ENCODE measurements around the gene CA5A.
"Not testable (repeated sequence)": the region's sequence is repeated elsewhere in the genome, so short reads cannot be mapped to it uniquely, and the experiment has no call there.

Gene CA5A

GRCh38 chr16:87948119-87948545 is 11.8 kb upstream of the CA5A start:
- Histone ChIP-seq H3K27me3 (ENCODE audit: control insufficient read depth, insufficient read depth, low read length, poor library complexity, severe bottlenecking) (no peaks in the 10 kb centered on the region), H3K4me1 (ENCODE audit: control insufficient read depth, insufficient read depth, low read length) (peaks cover 4% of the 10 kb centered on the region)
- WGBS, 2 experiments: 92% methylated on average over 12 of the region's 12 CpGs

GRCh38 chr16:87947356-87948118 is 11.2 kb upstream of the CA5A start:
- Histone ChIP-seq H3K36me3 (ENCODE audit: control insufficient read depth, insufficient read depth, low read length) (no peaks in the 10 kb centered on the region), H3K4me3 (ENCODE audit: insufficient read depth, low read depth, low read length) (no peak overlapping the region), H3K27me3 (ENCODE audit: control insufficient read depth, insufficient read depth, low read length, poor library complexity, severe bottlenecking) (no peaks in the 10 kb centered on the region), H3K9me3 (ENCODE audit: control insufficient read depth, low read length) (no peaks in the 10 kb centered on the region), H3K4me1 (ENCODE audit: control insufficient read depth, insufficient read depth, low read length) (peaks cover 2% of the 10 kb centered on the region), H3K27ac (ENCODE audit: insufficient read depth, low read depth, low read length, poor library complexity, severe bottlenecking) (no peak overlapping the region)
- WGBS, 2 experiments: 93 to 94% methylated on average over 22 of the region's 22 CpGs

More at GRCh38 chr16:87948119-87948545, 11.8 kb upstream of the CA5A start:
- Histone ChIP-seq H3K4me3 (ENCODE audit: insufficient read depth, low read depth, low read length) (no peak overlapping the region), H3K27ac (ENCODE audit: insufficient read depth, low read depth, low read length, poor library complexity, severe bottlenecking) (no peak overlapping the region), H3K9me3 (ENCODE audit: control insufficient read depth, low read length) (no peaks in the 10 kb centered on the region), H3K36me3 (ENCODE audit: control insufficient read depth, insufficient read depth, low read length) (no peaks in the 10 kb centered on the region)

- Histone ChIP-seq H3K4me3 (ENCODE audit: insufficient read depth, low read depth, low read length) (no peak overlapping the region), H3K4me1 (ENCODE audit: control insufficient read depth, insufficient read depth, low read length) (no peaks in the 10 kb centered on the region), H3K9me3 (ENCODE audit: control insufficient read depth, low read length) (no peaks in the 10 kb centered on the region), H3K27ac (ENCODE audit: insufficient read depth, low read depth, low read length, poor library complexity, severe bottlenecking) (no peak overlapping the region), H3K36me3 (ENCODE audit: control insufficient read depth, insufficient read depth, low read length) (no peaks in the 10 kb centered on the region), H3K27me3 (ENCODE audit: control insufficient read depth, insufficient read depth, low read length, poor library complexity, severe bottlenecking) (no peaks in the 10 kb centered on the region)
- 89 to 90% methylated on average over 14 of the region's 14 CpGs for WGBS, 2 experiments
Observed at GRCh38 chr16:87946596-87947347, 10.4 kb upstream of the CA5A start.

GRCh38 chr16:87945351-87946042 is 9.2 kb upstream of the CA5A start:
- Histone ChIP-seq H3K4me1 (ENCODE audit: control insufficient read depth, insufficient read depth, low read length) (no peaks in the 10 kb centered on the region), H3K27me3 (ENCODE audit: control insufficient read depth, insufficient read depth, low read length, poor library complexity, severe bottlenecking) (no peaks in the 10 kb centered on the region), H3K36me3 (ENCODE audit: control insufficient read depth, insufficient read depth, low read length) (no peaks in the 10 kb centered on the region), H3K4me3 (ENCODE audit: insufficient read depth, low read depth, low read length) (no peak overlapping the region), H3K9me3 (ENCODE audit: control insufficient read depth, low read length) (no peaks in the 10 kb centered on the region), H3K27ac (ENCODE audit: insufficient read depth, low read depth, low read length, poor library complexity, severe bottlenecking) (no peak overlapping the region)
- WGBS, 2 experiments: 82 to 83% methylated on average over 22 of the region's 22 CpGs

GRCh38 chr16:87942680-87943079 is 6.4 kb upstream of the CA5A start:
- Histone ChIP-seq H3K4me1 (ENCODE audit: control insufficient read depth, insufficient read depth, low read length) (no peaks in the 10 kb centered on the region), H3K9me3 (ENCODE audit: control insufficient read depth, low read length) (no peaks in the 10 kb centered on the region), H3K36me3 (ENCODE audit: control insufficient read depth, insufficient read depth, low read length) (no peaks in the 10 kb centered on the region), H3K27me3 (ENCODE audit: control insufficient read depth, insufficient read depth, low read length, poor library complexity, severe bottlenecking) (no peaks in the 10 kb centered on the region), H3K27ac (ENCODE audit: insufficient read depth, low read depth, low read length, poor library complexity, severe bottlenecking) (no peak overlapping the region), H3K4me3 (ENCODE audit: insufficient read depth, low read depth, low read length) (no peak overlapping the region)
- WGBS, 2 experiments: 78 to 79% methylated on average over 5 of the region's 5 CpGs

- H3K9me3 ChIP-seq (ENCODE audit: control insufficient read depth, low read length): no peaks in the 10 kb centered on the region
- no peak overlapping the region for H3K27ac ChIP-seq (ENCODE audit: insufficient read depth, low read depth, low read length, poor library complexity, severe bottlenecking)
- no peaks in the 10 kb centered on the region for H3K36me3 ChIP-seq (ENCODE audit: control insufficient read depth, insufficient read depth, low read length)
- H3K4me1 ChIP-seq (ENCODE audit: control insufficient read depth, insufficient read depth, low read length): no peaks in the 10 kb centered on the region
- H3K27me3 ChIP-seq (ENCODE audit: control insufficient read depth, insufficient read depth, low read length, poor library complexity, severe bottlenecking): no peaks in the 10 kb centered on the region
- H3K4me3 ChIP-seq (ENCODE audit: insufficient read depth, low read depth, low read length): no peak overlapping the region
- WGBS, 2 experiments: 91 to 92% methylated on average over 13 of the region's 13 CpGs
Observed at GRCh38 chr16:87939562-87940423, 3.5 kb upstream of the CA5A start.

GRCh38 chr16:87938412-87938949 is 2.2 kb upstream of the CA5A start:
- WGBS, 2 experiments: 93 to 97% methylated on average over 4 of the region's 4 CpGs
- H3K4me3 ChIP-seq (ENCODE audit: insufficient read depth, low read depth, low read length): no peak overlapping the region
- H3K36me3 ChIP-seq (ENCODE audit: control insufficient read depth, insufficient read depth, low read length): no peaks in the 10 kb centered on the region
- H3K4me1 ChIP-seq (ENCODE audit: control insufficient read depth, insufficient read depth, low read length): no peaks in the 10 kb centered on the region
- no peak overlapping the region for H3K27ac ChIP-seq (ENCODE audit: insufficient read depth, low read depth, low read length, poor library complexity, severe bottlenecking)
- H3K27me3 ChIP-seq (ENCODE audit: control insufficient read depth, insufficient read depth, low read length, poor library complexity, severe bottlenecking): no peaks in the 10 kb centered on the region
- no peaks in the 10 kb centered on the region for H3K9me3 ChIP-seq (ENCODE audit: control insufficient read depth, low read length)

- H3K36me3 ChIP-seq (ENCODE audit: control insufficient read depth, insufficient read depth, low read length); H3K4me3 ChIP-seq (ENCODE audit: insufficient read depth, low read depth, low read length); H3K9me3 ChIP-seq (ENCODE audit: control insufficient read depth, low read length); H3K27ac ChIP-seq (ENCODE audit: insufficient read depth, low read depth, low read length, poor library complexity, severe bottlenecking); H3K4me1 ChIP-seq (ENCODE audit: control insufficient read depth, insufficient read depth, low read length); H3K27me3 ChIP-seq (ENCODE audit: control insufficient read depth, insufficient read depth, low read length, poor library complexity, severe bottlenecking): not testable (repeated sequence)
- 82 to 88% methylated on average over 7 of the region's 7 CpGs for WGBS, 2 experiments
Observed at GRCh38 chr16:87937231-87937542, 858 bp upstream of the CA5A start.

GRCh38 chr16:87936016-87936374 is 334 bp downstream of the CA5A start:
- WGBS, 2 experiments: 87 to 88% methylated on average over 14 of the region's 14 CpGs
- H3K4me3 ChIP-seq (ENCODE audit: insufficient read depth, low read depth, low read length); H3K4me1 ChIP-seq (ENCODE audit: control insufficient read depth, insufficient read depth, low read length); H3K27me3 ChIP-seq (ENCODE audit: control insufficient read depth, insufficient read depth, low read length, poor library complexity, severe bottlenecking); H3K27ac ChIP-seq (ENCODE audit: insufficient read depth, low read depth, low read length, poor library complexity, severe bottlenecking); H3K9me3 ChIP-seq (ENCODE audit: control insufficient read depth, low read length); H3K36me3 ChIP-seq (ENCODE audit: control insufficient read depth, insufficient read depth, low read length): not testable (repeated sequence)
